Ishikawa (cell line): Measurements from ENCODE around the gene CBX1.

ENCODE experiments used
- EP300 ChIP-seq: IDR thresholded peaks from 2 replicates; pipeline ENCODE4 v1.6.1; 2012; ENCODE audit warnings: borderline replicate concordance
- REST ChIP-seq: IDR thresholded peaks from 2 replicates; pipeline ENCODE4 v1.6.1; 2012; ENCODE audit warnings: low read depth, mild to moderate bottlenecking

- TF ChIP-seq REST: no peak
- TF ChIP-seq EP300: no peak
Measured at GRCh38 chr17:48139944-48140343, 38.7 kb upstream of the CBX1 start.
